Right ventricle myocardium inferior (tissue), 1 donor: ENCODE measurements around the gene LCNL1. TPM values are rescaled to one million over a fixed set of nuclear protein-coding genes. Genes with fewer than 3 reads are reported as not detected.

ENCODE experiments used
- ATAC-seq: fragments of 200-7000 bp; cut with Tn5 transposase; one replicate; pipeline ENCODE4 v1.9.1; 2020; ENCODE audit warnings: mild to moderate bottlenecking, moderate library complexity
- DNase-seq: peaks from one replicate; pipeline ENCODE4 v3.0.0; 2021; ENCODE audit errors: missing footprints
- intact Hi-C: fragments of 100-400 bp; cut with DNase I; formaldehyde crosslinking; loops from one replicate; pipeline ENCODE4 v1.11.0; 2022
- long read RNA-seq: library from polyadenylated mRNA; unstranded; transcript quantifications from one replicate; pipeline ENCODE4 v2.0.0, GENCODE V29; 2021
- total RNA-seq: library from RNA; stranded (reverse); fragmentation: NEBNext Ultra II Directional; extraction: Animal tissue kit (Norgen Biotek cat#: 25700); gene quantifications from one replicate; pipeline ENCODE4 v1.2.1, GENCODE V29; 2021
- donor health status: DM: no; HTN: yes; CAD: no; lungs with severe emphysema.

LCNL1 gene
- total RNA-seq = 8.6 TPM
- long read RNA-seq, partial matches to known transcripts = 0 of 4 reads
- long read RNA-seq, other reads (novel, unspliced or antisense) = 4 of 4 reads

- DNase-seq (no peak), ATAC-seq (peak; percentile 1)
- intact Hi-C loops = no loop called here
Observed at GRCh38 chr9:136982232-136983051, at the start of gene LCNL1. LCNL1 (plus strand) TSS chr9:136982993; CDS start chr9:136983587, 594 bp downstream.

GRCh38 chr9:136934277-136934676 is 48.5 kb upstream of the LCNL1 start:
- ATAC-seq = no peak
- intact Hi-C loops = no loop called here
- DNase-seq = no peak

GRCh38 chr9:136935651-136936050 is 47.1 kb upstream of the LCNL1 start:
- ATAC-seq = no peak
- DNase-seq = no peak
- intact Hi-C loops = no loop called here

- intact Hi-C loops = no loop called here
- ATAC-seq = no peak
- DNase-seq = no peak
Observed at GRCh38 chr9:136936645-136937170, 46.1 kb upstream of the LCNL1 start.

- ATAC-seq = no peak
- intact Hi-C loops = no loop called here
- DNase-seq = no peak
Observed at GRCh38 chr9:136937186-136938001, 45.4 kb upstream of the LCNL1 start.

- ATAC-seq (no peak), DNase-seq (no peak)
- intact Hi-C loops = no loop called here
Observed at GRCh38 chr9:136939431-136939995, 43.3 kb upstream of the LCNL1 start.

GRCh38 chr9:136939996-136940525 is 42.7 kb upstream of the LCNL1 start:
- peak; percentile 71 for ATAC-seq
- intact Hi-C loops = loop anchor here (5.0 kb wide), 4 partner anchors 38 to 133 kb away; partner anchors contain the start of genes EDF1, RABL6 and TRAF2
- peak; percentile 84 for DNase-seq

- no peak for DNase-seq
- intact Hi-C loops = loop anchor here (5.0 kb wide), 4 partner anchors 38 to 133 kb away; partner anchors contain the start of genes EDF1, RABL6 and TRAF2
- no peak for ATAC-seq
Observed at GRCh38 chr9:136940526-136941230, 42.1 kb upstream of the LCNL1 start.

GRCh38 chr9:136941231-136942111 is 41.3 kb upstream of the LCNL1 start:
- intact Hi-C loops = loop anchor here (5.0 kb wide), 4 partner anchors 39 to 134 kb away; partner anchors contain the start of genes EDF1, RABL6 and TRAF2
- DNase-seq (peak; percentile 46), ATAC-seq (no peak)

GRCh38 chr9:136942112-136942880 is 40.5 kb upstream of the LCNL1 start:
- ATAC-seq = no peak
- DNase-seq = peak; percentile 67
- intact Hi-C loops = loop anchor here (5.0 kb wide), 4 partner anchors 40 to 135 kb away; partner anchors contain the start of genes EDF1, RABL6 and TRAF2

GRCh38 chr9:136942881-136943230 is 39.9 kb upstream of the LCNL1 start:
- intact Hi-C loops = loop anchor here (5.0 kb wide), 4 partner anchors 41 to 136 kb away; partner anchors contain the start of genes EDF1, RABL6 and TRAF2
- DNase-seq = no peak
- ATAC-seq = no peak

GRCh38 chr9:136943291-136944211 is 39.2 kb upstream of the LCNL1 start:
- intact Hi-C loops = loop anchor here (1.0 to 5.0 kb wide), 6 partner anchors 41 to 153 kb away; partner anchors contain the start of genes EDF1, PHPT1, RABL6 and TMEM141
- ATAC-seq = no peak
- DNase-seq = no peak

- no peak for DNase-seq
- intact Hi-C loops = loop anchor here (1.0 to 5.0 kb wide), 6 partner anchors 42 to 153 kb away; partner anchors contain the start of genes EDF1, PHPT1, RABL6 and TMEM141
- peak; percentile 14 for ATAC-seq
Observed at GRCh38 chr9:136944212-136944518, 38.6 kb upstream of the LCNL1 start.

- intact Hi-C loops = loop anchor here (1.0 to 5.0 kb wide), 6 partner anchors 42 to 154 kb away; partner anchors contain the start of genes EDF1, PHPT1, RABL6 and TMEM141
- peak; percentile 98 for DNase-seq
- peak; percentile 81 for ATAC-seq
Observed at GRCh38 chr9:136944519-136945332, 38.1 kb upstream of the LCNL1 start, which contains the start of the genes C8G and FBXW5. C8G (plus strand) TSS chr9:136945243; CDS start chr9:136945321, 78 bp downstream. FBXW5 (minus strand) TSS chr9:136944738; CDS start chr9:136944083, 655 bp downstream.
